GM23338 (cell line): ENCODE measurements around the gene FLNB.

ENCODE experiments used
- CREB1 ChIP-seq: fragments of 250-450 bp; sonication (Bioruptor Pico); IDR thresholded peaks from 2 replicates; pipeline ENCODE4 v1.5.0; 2020; ENCODE audit warnings: low read depth, mild to moderate bottlenecking, moderate library complexity
- CTCF ChIP-seq, 2 experiments: fragments of 200-600 bp in 1 of 2; sonication (generic) in 1 of 2; conservative IDR thresholded peaks; 2 replicates each; pipeline versions ENCODE4 v1.5.1 to v1.6.1; 2016 to 2017; ENCODE audit warnings: antibody characterized with exemption in 2 of 2, low read depth in 2 of 2, mild to moderate bottlenecking in 2 of 2, moderate library complexity in 1 of 2
- EZH2 ChIP-seq: fragments of 200-600 bp; sonication (generic); IDR thresholded peaks from one replicate; pipeline ENCODE4 v1.8.0; 2017; ENCODE audit warnings: antibody characterized with exemption, mild to moderate bottlenecking, low read depth; ENCODE audit not compliant: unreplicated experiment
- EZH2phosphoT487 ChIP-seq: fragments of 200-600 bp; sonication (generic); IDR thresholded peaks from one replicate; pipeline ENCODE4 v1.8.1; 2018; ENCODE audit warnings: antibody characterized with exemption; ENCODE audit not compliant: unreplicated experiment
- JUNB ChIP-seq: IDR thresholded peaks from one replicate; pipeline ENCODE4 v1.6.1; 2016; ENCODE audit warnings: antibody characterized with exemption; ENCODE audit not compliant: unreplicated experiment
- POLR2AphosphoS5 ChIP-seq: IDR thresholded peaks from 2 replicates; pipeline ENCODE4 v1.6.1; 2016; ENCODE audit warnings: antibody characterized with exemption, low read depth
- STAT1 ChIP-seq: IDR thresholded peaks from one replicate; pipeline ENCODE4 v1.6.1; 2016; ENCODE audit warnings: antibody characterized with exemption; ENCODE audit not compliant: unreplicated experiment
- ZNF114 ChIP-seq: fragments of 250-450 bp; sonication (Bioruptor Pico); IDR thresholded peaks from 2 replicates; pipeline ENCODE4 v1.5.0; 2020; ENCODE audit warnings: mild to moderate bottlenecking, moderate library complexity
- TF ChIP-seq, protein P1 (sequence below): IDR thresholded peaks from one replicate; pipeline ENCODE4 v1.6.1; 2018; ENCODE audit warnings: antibody characterized with exemption; ENCODE audit not compliant: unreplicated experiment
- TF ChIP-seq, protein P2 (sequence below): fragments of 250-450 bp; sonication (Bioruptor Pico); IDR thresholded peaks from 2 replicates; pipeline ENCODE4 v1.5.0; 2020; ENCODE audit warnings: mild to moderate bottlenecking, moderate library complexity

- TF ChIP-seq CTCF (conservative IDR thresholded peaks at IDR 0.05; ENCODE audit: low read depth in 2 of 2): no peak
- no peak for TF ChIP-seq CREB1
- TF ChIP-seq, protein P1, sequence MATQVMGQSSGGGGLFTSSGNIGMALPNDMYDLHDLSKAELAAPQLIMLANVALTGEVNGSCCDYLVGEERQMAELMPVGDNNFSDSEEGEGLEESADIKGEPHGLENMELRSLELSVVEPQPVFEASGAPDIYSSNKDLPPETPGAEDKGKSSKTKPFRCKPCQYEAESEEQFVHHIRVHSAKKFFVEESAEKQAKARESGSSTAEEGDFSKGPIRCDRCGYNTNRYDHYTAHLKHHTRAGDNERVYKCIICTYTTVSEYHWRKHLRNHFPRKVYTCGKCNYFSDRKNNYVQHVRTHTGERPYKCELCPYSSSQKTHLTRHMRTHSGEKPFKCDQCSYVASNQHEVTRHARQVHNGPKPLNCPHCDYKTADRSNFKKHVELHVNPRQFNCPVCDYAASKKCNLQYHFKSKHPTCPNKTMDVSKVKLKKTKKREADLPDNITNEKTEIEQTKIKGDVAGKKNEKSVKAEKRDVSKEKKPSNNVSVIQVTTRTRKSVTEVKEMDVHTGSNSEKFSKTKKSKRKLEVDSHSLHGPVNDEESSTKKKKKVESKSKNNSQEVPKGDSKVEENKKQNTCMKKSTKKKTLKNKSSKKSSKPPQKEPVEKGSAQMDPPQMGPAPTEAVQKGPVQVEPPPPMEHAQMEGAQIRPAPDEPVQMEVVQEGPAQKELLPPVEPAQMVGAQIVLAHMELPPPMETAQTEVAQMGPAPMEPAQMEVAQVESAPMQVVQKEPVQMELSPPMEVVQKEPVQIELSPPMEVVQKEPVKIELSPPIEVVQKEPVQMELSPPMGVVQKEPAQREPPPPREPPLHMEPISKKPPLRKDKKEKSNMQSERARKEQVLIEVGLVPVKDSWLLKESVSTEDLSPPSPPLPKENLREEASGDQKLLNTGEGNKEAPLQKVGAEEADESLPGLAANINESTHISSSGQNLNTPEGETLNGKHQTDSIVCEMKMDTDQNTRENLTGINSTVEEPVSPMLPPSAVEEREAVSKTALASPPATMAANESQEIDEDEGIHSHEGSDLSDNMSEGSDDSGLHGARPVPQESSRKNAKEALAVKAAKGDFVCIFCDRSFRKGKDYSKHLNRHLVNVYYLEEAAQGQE: no peak
- TF ChIP-seq POLR2AphosphoS5: no peak
- no peak for TF ChIP-seq EZH2
- no peak for TF ChIP-seq EZH2phosphoT487
- TF ChIP-seq, protein P2, sequence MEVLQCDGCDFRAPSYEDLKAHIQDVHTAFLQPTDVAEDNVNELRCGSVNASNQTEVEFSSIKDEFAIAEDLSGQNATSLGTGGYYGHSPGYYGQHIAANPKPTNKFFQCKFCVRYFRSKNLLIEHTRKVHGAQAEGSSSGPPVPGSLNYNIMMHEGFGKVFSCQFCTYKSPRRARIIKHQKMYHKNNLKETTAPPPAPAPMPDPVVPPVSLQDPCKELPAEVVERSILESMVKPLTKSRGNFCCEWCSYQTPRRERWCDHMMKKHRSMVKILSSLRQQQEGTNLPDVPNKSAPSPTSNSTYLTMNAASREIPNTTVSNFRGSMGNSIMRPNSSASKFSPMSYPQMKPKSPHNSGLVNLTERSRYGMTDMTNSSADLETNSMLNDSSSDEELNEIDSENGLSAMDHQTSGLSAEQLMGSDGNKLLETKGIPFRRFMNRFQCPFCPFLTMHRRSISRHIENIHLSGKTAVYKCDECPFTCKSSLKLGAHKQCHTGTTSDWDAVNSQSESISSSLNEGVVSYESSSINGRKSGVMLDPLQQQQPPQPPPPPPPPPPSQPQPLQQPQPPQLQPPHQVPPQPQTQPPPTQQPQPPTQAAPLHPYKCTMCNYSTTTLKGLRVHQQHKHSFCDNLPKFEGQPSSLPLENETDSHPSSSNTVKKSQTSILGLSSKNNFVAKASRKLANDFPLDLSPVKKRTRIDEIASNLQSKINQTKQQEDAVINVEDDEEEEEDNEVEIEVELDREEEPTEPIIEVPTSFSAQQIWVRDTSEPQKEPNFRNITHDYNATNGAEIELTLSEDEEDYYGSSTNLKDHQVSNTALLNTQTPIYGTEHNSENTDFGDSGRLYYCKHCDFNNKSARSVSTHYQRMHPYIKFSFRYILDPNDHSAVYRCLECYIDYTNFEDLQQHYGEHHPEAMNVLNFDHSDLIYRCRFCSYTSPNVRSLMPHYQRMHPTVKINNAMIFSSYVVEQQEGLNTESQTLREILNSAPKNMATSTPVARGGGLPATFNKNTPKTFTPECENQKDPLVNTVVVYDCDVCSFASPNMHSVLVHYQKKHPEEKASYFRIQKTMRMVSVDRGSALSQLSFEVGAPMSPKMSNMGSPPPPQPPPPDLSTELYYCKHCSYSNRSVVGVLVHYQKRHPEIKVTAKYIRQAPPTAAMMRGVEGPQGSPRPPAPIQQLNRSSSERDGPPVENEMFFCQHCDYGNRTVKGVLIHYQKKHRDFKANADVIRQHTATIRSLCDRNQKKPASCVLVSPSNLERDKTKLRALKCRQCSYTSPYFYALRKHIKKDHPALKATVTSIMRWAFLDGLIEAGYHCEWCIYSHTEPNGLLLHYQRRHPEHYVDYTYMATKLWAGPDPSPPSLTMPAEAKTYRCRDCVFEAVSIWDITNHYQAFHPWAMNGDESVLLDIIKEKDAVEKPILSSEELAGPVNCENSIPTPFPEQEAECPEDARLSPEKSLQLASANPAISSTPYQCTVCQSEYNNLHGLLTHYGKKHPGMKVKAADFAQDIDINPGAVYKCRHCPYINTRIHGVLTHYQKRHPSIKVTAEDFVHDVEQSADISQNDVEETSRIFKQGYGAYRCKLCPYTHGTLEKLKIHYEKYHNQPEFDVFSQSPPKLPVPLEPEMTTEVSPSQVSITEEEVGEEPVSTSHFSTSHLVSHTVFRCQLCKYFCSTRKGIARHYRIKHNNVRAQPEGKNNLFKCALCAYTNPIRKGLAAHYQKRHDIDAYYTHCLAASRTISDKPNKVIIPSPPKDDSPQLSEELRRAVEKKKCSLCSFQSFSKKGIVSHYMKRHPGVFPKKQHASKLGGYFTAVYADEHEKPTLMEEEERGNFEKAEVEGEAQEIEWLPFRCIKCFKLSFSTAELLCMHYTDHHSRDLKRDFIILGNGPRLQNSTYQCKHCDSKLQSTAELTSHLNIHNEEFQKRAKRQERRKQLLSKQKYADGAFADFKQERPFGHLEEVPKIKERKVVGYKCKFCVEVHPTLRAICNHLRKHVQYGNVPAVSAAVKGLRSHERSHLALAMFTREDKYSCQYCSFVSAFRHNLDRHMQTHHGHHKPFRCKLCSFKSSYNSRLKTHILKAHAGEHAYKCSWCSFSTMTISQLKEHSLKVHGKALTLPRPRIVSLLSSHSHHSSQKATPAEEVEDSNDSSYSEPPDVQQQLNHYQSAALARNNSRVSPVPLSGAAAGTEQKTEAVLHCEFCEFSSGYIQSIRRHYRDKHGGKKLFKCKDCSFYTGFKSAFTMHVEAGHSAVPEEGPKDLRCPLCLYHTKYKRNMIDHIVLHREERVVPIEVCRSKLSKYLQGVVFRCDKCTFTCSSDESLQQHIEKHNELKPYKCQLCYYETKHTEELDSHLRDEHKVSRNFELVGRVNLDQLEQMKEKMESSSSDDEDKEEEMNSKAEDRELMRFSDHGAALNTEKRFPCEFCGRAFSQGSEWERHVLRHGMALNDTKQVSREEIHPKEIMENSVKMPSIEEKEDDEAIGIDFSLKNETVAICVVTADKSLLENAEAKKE (CRISPR knock-in tag): no peak
- TF ChIP-seq STAT1: no peak
- TF ChIP-seq JUNB: no peak
- no peak for TF ChIP-seq ZNF114 (CRISPR knock-in tag)
These were observed 171.2 kb downstream of the FLNB start for GRCh38 chr3:58179235-58180098.
